Measurements from ENCODE around the gene R3HDM4.
"Not testable (repeated sequence)": the region's sequence is repeated elsewhere in the genome, so short reads cannot be mapped to it uniquely, and the experiment has no call there.

The R3HDM4 gene

DNA sequence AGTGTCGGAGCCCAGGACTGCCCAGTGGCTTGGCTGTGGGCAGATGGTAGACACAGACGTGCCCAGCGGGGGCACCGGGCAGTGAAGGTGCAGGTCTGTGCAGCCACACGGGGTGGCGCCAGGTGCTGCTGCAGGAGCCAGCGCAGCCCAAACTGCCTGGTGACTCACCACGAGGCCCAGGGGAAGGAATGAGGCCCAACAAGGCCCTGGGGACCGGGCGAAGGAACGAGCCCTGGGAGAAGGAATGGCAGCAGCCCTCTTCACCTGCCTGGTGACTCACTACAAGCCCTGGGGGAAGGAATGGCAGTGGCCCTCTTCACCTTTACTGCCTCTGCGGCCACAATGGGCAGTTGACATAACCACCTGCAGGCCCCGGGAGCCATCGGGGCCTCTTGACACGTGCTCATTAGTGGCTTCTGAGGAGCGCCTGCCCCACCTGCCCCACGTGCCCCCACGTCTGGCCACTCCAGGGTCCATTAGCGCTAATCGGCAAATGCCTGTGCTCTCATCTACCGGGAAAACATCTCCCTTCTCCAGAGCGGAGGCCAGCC lies 29.3 kb downstream of the R3HDM4 start:
- no peak overlapping the region for H2BK120ac ChIP-seq (ENCODE audit: low read depth, low read length)
- H3K4me3 ChIP-seq (ENCODE audit: low read length), result no peak overlapping the region
- no peak overlapping the region for H3K9ac ChIP-seq (ENCODE audit: low read length)
- peak; percentile 82 for DNase-seq
- H3K4me2 ChIP-seq (ENCODE audit: low read length), result no peak overlapping the region
- no peaks in the 10 kb centered on the region for H3K27me3 ChIP-seq (ENCODE audit: insufficient read depth, low read length, poor library complexity)
- no CpG with 5 or more reads among the region's 22 CpGs for WGBS (ENCODE audit: extremely low coverage, insufficient coverage, low lambda C conversion rate)
- no peaks in the 10 kb centered on the region for H3K4me1 ChIP-seq (ENCODE audit: control insufficient read depth, low read depth, low read length)
- no peak overlapping the region for H3K18ac ChIP-seq (ENCODE audit: low read length)
- no peak overlapping the region for H3K4ac ChIP-seq (ENCODE audit: low read depth, low read length)
- H3K36me3 ChIP-seq (ENCODE audit: control insufficient read depth, insufficient read depth, low read length), result peaks cover 3% of the 10 kb centered on the region
- no peaks in the 10 kb centered on the region for H3K79me2 ChIP-seq (ENCODE audit: control insufficient read depth, insufficient read depth, low read length)
- H3K56ac ChIP-seq (ENCODE audit: low read length), result no peak overlapping the region
- H3K79me1 ChIP-seq (ENCODE audit: low read length), result no peaks in the 10 kb centered on the region
- no peak overlapping the region for H4K8ac ChIP-seq (ENCODE audit: low read depth, low read length)
- H2BK15ac ChIP-seq (replicated peaks; ENCODE audit: low read depth), result no peak overlapping the region
- no peak overlapping the region for H4K5ac ChIP-seq (ENCODE audit: low read length)
- H3K23ac ChIP-seq (ENCODE audit: low read length), result no peak overlapping the region
- H3K27ac ChIP-seq (ENCODE audit: low read depth, low read length), result no peak overlapping the region
- H2BK5ac ChIP-seq (ENCODE audit: low read length), result no peak overlapping the region
- H2AK5ac ChIP-seq (ENCODE audit: low read length), result no peak overlapping the region

DNA sequence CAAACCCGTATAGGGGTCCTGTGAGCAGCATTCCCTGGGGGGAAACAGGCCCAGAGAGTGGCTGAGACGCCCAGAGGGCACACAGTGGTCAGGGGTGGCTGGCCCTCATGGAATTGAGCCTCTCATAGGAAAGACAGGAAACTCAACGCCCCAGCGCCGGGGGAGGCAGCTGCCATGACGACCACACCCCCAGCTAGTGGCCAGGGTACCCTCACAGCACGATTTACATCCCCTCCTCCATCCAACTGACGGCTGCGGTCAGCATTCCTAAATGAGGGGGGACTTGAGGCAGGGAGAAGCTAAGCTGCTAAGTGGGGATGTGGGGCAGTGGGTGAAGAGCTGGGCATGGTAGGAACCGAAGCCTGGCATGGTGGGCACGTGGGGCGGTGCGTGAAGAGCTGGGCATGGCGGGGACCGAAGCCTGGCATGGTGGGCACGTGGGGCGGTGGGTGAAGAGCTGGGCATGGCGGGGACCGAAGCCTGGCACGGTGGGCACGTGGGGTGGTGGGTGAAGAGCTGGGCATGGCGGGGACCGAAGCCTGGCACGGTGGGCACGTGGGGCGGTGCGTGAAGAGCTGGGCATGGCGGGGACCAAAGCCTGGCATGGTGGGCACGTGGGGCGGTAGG lies 30.0 kb downstream of the R3HDM4 start:
- H3K23ac ChIP-seq (ENCODE audit: low read length), result no peak overlapping the region
- no peak overlapping the region for H4K5ac ChIP-seq (ENCODE audit: low read length)
- no peak overlapping the region for H3K4me3 ChIP-seq (ENCODE audit: low read length)
- no peaks in the 10 kb centered on the region for H3K79me2 ChIP-seq (ENCODE audit: control insufficient read depth, insufficient read depth, low read length)
- H3K18ac ChIP-seq (ENCODE audit: low read length), result no peak overlapping the region
- H4K8ac ChIP-seq (ENCODE audit: low read depth, low read length), result no peak overlapping the region
- H3K4ac ChIP-seq (ENCODE audit: low read depth, low read length), result no peak overlapping the region
- H3K36me3 ChIP-seq (ENCODE audit: control insufficient read depth, insufficient read depth, low read length), result peaks cover 3% of the 10 kb centered on the region
- H3K4me2 ChIP-seq (ENCODE audit: low read length), result no peak overlapping the region
- H3K27me3 ChIP-seq (ENCODE audit: insufficient read depth, low read length, poor library complexity), result no peaks in the 10 kb centered on the region
- no peak overlapping the region for H3K27ac ChIP-seq (ENCODE audit: low read depth, low read length)
- no peak for DNase-seq
- no peaks in the 10 kb centered on the region for H3K4me1 ChIP-seq (ENCODE audit: control insufficient read depth, low read depth, low read length)
- H3K79me1 ChIP-seq (ENCODE audit: low read length), result no peaks in the 10 kb centered on the region
- no peak overlapping the region for H2BK120ac ChIP-seq (ENCODE audit: low read depth, low read length)
- no peak overlapping the region for H2BK15ac ChIP-seq (replicated peaks; ENCODE audit: low read depth)
- H2BK5ac ChIP-seq (ENCODE audit: low read length), result no peak overlapping the region
- no peak overlapping the region for H3K9ac ChIP-seq (ENCODE audit: low read length)
- no peak overlapping the region for H3K56ac ChIP-seq (ENCODE audit: low read length)
- H2AK5ac ChIP-seq (ENCODE audit: low read length), result no peak overlapping the region
- WGBS (ENCODE audit: extremely low coverage, insufficient coverage, low lambda C conversion rate), result no CpG with 5 or more reads among the region's 30 CpGs

GRCh38 chr19:881385-882071 lies 31.5 kb downstream of the R3HDM4 start:
- whole genome bisulfite sequencing (ENCODE audit: extremely low coverage, insufficient coverage, low lambda C conversion rate), result no CpG with 5 or more reads among the region's 34 CpGs
- H4K5ac ChIP-seq (ENCODE audit: low read length), result no peak overlapping the region
- H3K79me2 ChIP-seq (ENCODE audit: control insufficient read depth, insufficient read depth, low read length), result no peaks in the 10 kb centered on the region
- no peak overlapping the region for H3K4me2 ChIP-seq (ENCODE audit: low read length)
- H3K9ac ChIP-seq (ENCODE audit: low read length), result no peak overlapping the region
- H2AK5ac ChIP-seq (ENCODE audit: low read length), result no peak overlapping the region
- no peak overlapping the region for H3K4ac ChIP-seq (ENCODE audit: low read depth, low read length)
- no peak overlapping the region for H3K18ac ChIP-seq (ENCODE audit: low read length)
- H4K8ac ChIP-seq (ENCODE audit: low read depth, low read length), result no peak overlapping the region
- H2BK5ac ChIP-seq (ENCODE audit: low read length), result no peak overlapping the region
- no peak overlapping the region for H3K56ac ChIP-seq (ENCODE audit: low read length)
- DNase-seq, result no peak
- H3K27me3 ChIP-seq (ENCODE audit: insufficient read depth, low read length, poor library complexity), result no peaks in the 10 kb centered on the region
- H2BK15ac ChIP-seq (replicated peaks; ENCODE audit: low read depth), result no peak overlapping the region
- no peak overlapping the region for H3K23ac ChIP-seq (ENCODE audit: low read length)
- peaks cover 3% of the 10 kb centered on the region for H3K36me3 ChIP-seq (ENCODE audit: control insufficient read depth, insufficient read depth, low read length)
- no peak overlapping the region for H2BK120ac ChIP-seq (ENCODE audit: low read depth, low read length)
- no peaks in the 10 kb centered on the region for H3K4me1 ChIP-seq (ENCODE audit: control insufficient read depth, low read depth, low read length)
- H3K79me1 ChIP-seq (ENCODE audit: low read length), result no peaks in the 10 kb centered on the region
- no peak overlapping the region for H3K4me3 ChIP-seq (ENCODE audit: low read length)
- H3K27ac ChIP-seq (ENCODE audit: low read depth, low read length), result no peak overlapping the region

DNA sequence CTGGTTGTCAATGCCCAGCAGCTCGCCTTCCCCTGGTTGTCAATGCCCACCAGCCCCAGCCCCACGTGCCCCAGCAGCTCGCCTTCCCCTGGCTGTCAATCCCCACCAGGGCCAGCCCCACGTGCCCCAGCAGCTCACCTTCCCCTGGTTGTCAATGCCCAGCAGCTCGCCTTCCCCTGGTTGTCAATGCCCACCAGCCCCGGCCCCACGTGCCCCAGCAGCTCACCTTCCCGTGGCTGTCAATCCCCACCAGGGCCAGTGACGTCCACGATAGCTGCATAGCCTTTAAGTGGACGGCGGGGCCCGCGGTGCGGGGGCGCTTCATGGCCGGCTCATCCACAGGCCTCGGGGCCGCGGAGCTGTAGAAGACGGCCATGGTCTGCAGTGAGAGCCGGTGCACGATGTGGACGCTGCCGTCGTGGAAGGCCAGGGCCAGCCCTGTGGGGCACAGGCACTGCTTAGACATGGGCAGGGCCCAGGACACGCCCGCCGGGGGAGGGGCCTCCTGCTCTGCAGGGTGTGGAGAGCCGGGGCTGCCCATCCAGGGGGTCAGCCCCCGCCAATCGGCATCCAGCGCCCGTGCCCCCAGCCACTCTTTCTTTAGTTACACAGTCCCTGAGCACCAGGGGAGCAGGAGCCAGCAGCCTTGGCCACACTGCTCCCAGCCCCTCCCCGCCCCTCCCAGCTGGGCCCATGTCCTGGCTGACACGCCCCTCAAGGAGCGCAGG lies 33.1 kb downstream of the R3HDM4 start:
- Histone ChIP-seq H3K4me1 (ENCODE audit: control insufficient read depth, low read depth, low read length) (no peaks in the 10 kb centered on the region), H3K23ac (ENCODE audit: low read length) (no peak overlapping the region), H3K79me1 (ENCODE audit: low read length) (no peaks in the 10 kb centered on the region)

DNA sequence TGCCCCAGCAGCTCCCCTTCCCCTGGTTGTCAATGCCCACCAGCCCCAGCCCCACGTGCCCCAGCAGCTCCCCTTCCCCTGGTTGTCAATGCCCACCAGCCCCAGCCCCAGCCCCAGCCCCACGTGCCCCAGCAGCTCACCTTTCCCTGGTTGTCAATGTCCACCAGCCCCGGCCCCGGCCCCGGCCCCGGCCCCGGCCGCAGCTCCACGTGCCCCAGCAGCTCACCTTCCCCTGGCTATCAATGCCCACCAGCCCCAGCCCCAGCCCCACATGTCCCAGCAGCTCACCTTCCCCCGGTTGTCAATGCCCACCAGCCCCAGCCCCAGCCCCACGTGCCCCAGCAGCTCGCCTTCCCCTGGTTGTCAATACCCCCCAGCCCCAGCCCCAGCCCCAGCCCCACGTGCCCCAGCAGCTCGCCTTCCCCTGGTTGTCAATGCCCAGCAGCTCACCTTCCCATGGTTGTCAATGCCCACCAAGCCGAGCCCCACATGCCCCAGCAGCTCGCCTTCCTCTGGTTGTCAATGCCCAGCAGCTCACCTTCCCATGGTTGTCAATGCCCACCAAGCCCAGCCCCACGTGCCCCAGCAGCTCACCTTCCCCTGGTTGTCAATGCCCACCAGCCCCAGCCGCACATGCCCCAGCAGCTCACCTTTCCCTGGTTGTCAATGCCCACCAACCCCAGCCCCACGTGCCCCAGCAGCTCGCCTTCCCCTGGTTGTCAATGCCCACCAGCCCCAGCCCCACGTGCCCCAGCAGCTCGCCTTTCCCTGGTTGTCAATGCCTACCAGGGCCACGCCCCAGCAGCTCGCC lies 34.1 kb downstream of the R3HDM4 start:
- not testable (repeated sequence) for H3K4me2 ChIP-seq (ENCODE audit: low read length); H3K36me3 ChIP-seq (ENCODE audit: control insufficient read depth, insufficient read depth, low read length); H3K27me3 ChIP-seq (ENCODE audit: insufficient read depth, low read length, poor library complexity); H3K4me3 ChIP-seq (ENCODE audit: low read length); H2BK15ac ChIP-seq (replicated peaks; ENCODE audit: low read depth); H2BK120ac ChIP-seq (ENCODE audit: low read depth, low read length); DNase-seq; H3K4me1 ChIP-seq (ENCODE audit: control insufficient read depth, low read depth, low read length); H3K4ac ChIP-seq (ENCODE audit: low read depth, low read length); H2BK5ac ChIP-seq (ENCODE audit: low read length); H4K8ac ChIP-seq (ENCODE audit: low read depth, low read length); H3K27ac ChIP-seq (ENCODE audit: low read depth, low read length); H3K23ac ChIP-seq (ENCODE audit: low read length); H3K9ac ChIP-seq (ENCODE audit: low read length); H3K56ac ChIP-seq (ENCODE audit: low read length); H2AK5ac ChIP-seq (ENCODE audit: low read length); H3K18ac ChIP-seq (ENCODE audit: low read length); H3K79me2 ChIP-seq (ENCODE audit: control insufficient read depth, insufficient read depth, low read length); H4K5ac ChIP-seq (ENCODE audit: low read length); H3K79me1 ChIP-seq (ENCODE audit: low read length)
- WGBS (ENCODE audit: extremely low coverage, insufficient coverage, low lambda C conversion rate), result no CpG with 5 or more reads among the region's 24 CpGs

More for the DNA sequence above, 33.1 kb downstream of the R3HDM4 start:
- Histone ChIP-seq H3K79me2 (ENCODE audit: control insufficient read depth, insufficient read depth, low read length) (no peaks in the 10 kb centered on the region), H2BK15ac (replicated peaks; ENCODE audit: low read depth) (no peak overlapping the region), H4K8ac (ENCODE audit: low read depth, low read length) (no peak overlapping the region), H3K9ac (ENCODE audit: low read length) (no peak overlapping the region), H3K27me3 (ENCODE audit: insufficient read depth, low read length, poor library complexity) (no peaks in the 10 kb centered on the region), H3K56ac (ENCODE audit: low read length) (no peak overlapping the region), H3K27ac (ENCODE audit: low read depth, low read length) (no peak overlapping the region), H2AK5ac (ENCODE audit: low read length) (no peak overlapping the region), H3K4ac (ENCODE audit: low read depth, low read length) (no peak overlapping the region), H2BK5ac (ENCODE audit: low read length) (no peak overlapping the region), H3K4me2 (ENCODE audit: low read length) (no peak overlapping the region), H3K4me3 (ENCODE audit: low read length) (no peak overlapping the region), H3K36me3 (ENCODE audit: control insufficient read depth, insufficient read depth, low read length) (peaks cover 1% of the 10 kb centered on the region), H4K5ac (ENCODE audit: low read length) (no peak overlapping the region), H3K18ac (ENCODE audit: low read length) (no peak overlapping the region), H2BK120ac (ENCODE audit: low read depth, low read length) (no peak overlapping the region)
- no peak for DNase-seq
- no CpG with 5 or more reads among the region's 37 CpGs for WGBS (ENCODE audit: extremely low coverage, insufficient coverage, low lambda C conversion rate)
